Measurements from ENCODE around the gene CARNS1. TPM values are rescaled to one million over a fixed set of nuclear protein-coding genes. Genes with fewer than 3 reads are reported as not detected.
A peak's percentile ranks its signal among the peaks of the same experiment; 100 is the strongest.

CARNS1 gene
- total and polyA plus RNA-seq, 2 experiments from 2014 or later: 0.38 to 0.43 TPM

DNA sequence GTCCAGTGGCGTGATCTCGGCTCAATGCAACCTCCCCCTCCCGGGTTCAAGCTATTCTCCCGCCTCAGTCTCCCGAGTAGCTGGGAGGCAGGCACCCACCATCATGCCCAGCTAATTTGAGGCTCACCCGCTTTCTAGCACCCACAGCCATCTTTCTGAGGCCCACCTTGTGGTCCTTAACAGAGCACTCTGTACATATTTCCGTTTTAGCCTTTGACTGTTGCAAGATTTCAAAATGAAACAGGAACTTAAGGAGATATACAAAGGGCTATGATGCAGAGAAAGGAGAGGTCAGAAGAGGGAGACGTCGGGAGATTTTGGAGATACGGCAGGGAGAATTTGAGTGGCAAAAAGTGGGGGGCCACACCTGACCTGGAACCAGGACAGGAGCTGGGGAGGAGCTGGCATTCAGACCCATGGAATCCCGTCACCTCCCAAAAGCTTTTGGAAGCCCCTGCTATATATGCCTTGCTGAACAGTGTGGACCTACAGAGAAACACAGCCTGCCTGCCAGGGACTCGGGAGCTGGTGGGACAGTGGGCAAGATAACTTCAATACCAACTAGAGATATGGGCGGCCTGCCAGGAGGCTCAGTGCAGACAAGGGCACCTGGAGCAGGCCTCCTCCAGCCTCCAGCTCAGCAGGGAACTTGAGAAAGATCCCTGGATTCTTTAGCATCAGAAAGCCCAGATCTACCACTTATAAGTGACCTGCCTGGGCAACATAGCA lies 34.1 kb upstream of the CARNS1 start:
- in situ Hi-C loops (cut with MboI): no loop called here
- DNase-seq: no peak
- H3F3A ChIP-seq (ENCODE audit: insufficient read depth): 0 out of 2 replicates have a peak, but pooled peaks cover 7% of the 10 kb centered on the region
- H4K20me1 ChIP-seq (ENCODE audit: insufficient read depth): no peaks in the 10 kb centered on the region
- no peak overlapping the region for H3K9ac ChIP-seq
- H3K4me3 ChIP-seq: no peak overlapping the region
- no peak overlapping the region for H3K27ac ChIP-seq
- H2AFZ ChIP-seq: no peak overlapping the region
- no peaks in the 10 kb centered on the region for H3K27me3 ChIP-seq (replicated peaks; ENCODE audit: insufficient read depth)
- H3K4me1 ChIP-seq (ENCODE audit: insufficient read depth): peaks cover 43% of the 10 kb centered on the region
- H3K79me2 ChIP-seq (ENCODE audit: insufficient read depth): no peaks in the 10 kb centered on the region
- no peaks in the 10 kb centered on the region for H3K9me3 ChIP-seq (ENCODE audit: low read depth)
- no peak overlapping the region for H3K4me2 ChIP-seq (ENCODE audit: unreplicated experiment)
- no peak for TF ChIP-seq EZH2 (IDR thresholded peaks at IDR 0.05; ENCODE audit: insufficient read depth, poor library complexity, severe bottlenecking)
- no peak for TF ChIP-seq EZH2phosphoT487 (IDR thresholded peaks at IDR 0.05; ENCODE audit: insufficient read depth, low read depth)
- H3K9me2 ChIP-seq (ENCODE audit: insufficient read depth): no peaks in the 10 kb centered on the region
- WGBS, 2 experiments (ENCODE audit: low coverage in 1 of 2, low lambda C conversion rate in 2 of 2, missing lambda C conversion rate in 2 of 2): 88 to 93% methylated on average over 13 of the region's 13 CpGs
- no peaks in the 10 kb centered on the region for H3K36me3 ChIP-seq (ENCODE audit: low read depth)

DNA sequence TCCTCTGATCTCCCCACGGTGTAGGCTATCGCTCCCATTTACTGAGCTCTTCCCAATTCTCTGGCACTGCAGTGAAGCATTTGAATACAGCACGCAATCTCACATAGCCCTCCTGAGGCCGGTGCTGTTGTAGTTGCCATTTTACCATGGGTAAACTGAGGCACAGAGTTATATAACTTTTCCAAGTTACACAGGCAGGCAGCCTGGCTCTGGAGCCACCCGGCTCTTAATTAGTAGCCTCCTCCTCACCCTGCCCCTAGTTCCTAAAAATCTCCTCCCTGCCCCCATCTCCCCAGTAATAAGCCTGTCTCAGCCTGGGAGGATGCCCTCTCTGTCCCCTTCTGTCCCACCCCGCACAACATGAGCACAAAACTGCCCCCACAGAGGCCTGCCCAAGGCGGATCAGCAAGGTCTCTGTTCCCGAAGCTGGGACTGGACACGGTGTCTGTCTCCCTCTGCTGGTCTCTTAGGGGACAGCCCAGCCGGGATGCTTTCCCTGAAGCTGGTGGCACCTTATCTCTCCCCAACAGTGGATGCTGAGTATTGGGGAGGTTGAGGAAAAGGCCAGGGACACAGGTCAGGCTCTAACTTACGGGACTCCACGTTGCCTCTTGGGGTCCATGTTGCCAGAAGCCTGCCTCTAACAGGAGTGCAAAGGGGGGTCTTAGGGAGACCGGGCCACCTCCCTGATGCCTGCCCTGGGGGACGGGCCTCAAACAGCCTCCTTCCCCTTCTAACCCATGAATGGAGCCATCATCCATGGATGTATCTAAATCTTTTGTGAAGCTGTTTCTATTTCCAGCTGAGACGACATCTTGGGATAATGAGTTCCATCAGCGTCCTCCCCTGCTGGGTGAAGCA lies 33.0 kb upstream of the CARNS1 start:
- no peaks in the 10 kb centered on the region for H4K20me1 ChIP-seq (ENCODE audit: insufficient read depth)
- no peaks in the 10 kb centered on the region for H3K9me3 ChIP-seq (ENCODE audit: low read depth)
- H3F3A ChIP-seq (ENCODE audit: insufficient read depth): 0 out of 2 replicates have a peak, but pooled peaks cover 7% of the 10 kb centered on the region
- no peaks in the 10 kb centered on the region for H3K9me2 ChIP-seq (ENCODE audit: insufficient read depth)
- in situ Hi-C loops (cut with MboI): no loop called here
- H3K27ac ChIP-seq: no peak overlapping the region
- no peaks in the 10 kb centered on the region for H3K79me2 ChIP-seq (ENCODE audit: insufficient read depth)
- no peak overlapping the region for H2AFZ ChIP-seq
- no peaks in the 10 kb centered on the region for H3K36me3 ChIP-seq (ENCODE audit: low read depth)
- H3K4me1 ChIP-seq (ENCODE audit: insufficient read depth): peaks cover 41% of the 10 kb centered on the region
- peak; percentile 86 for DNase-seq
- H3K4me2 ChIP-seq (ENCODE audit: unreplicated experiment): no peak overlapping the region
- H3K27me3 ChIP-seq (replicated peaks; ENCODE audit: insufficient read depth): no peaks in the 10 kb centered on the region
- WGBS, 2 experiments (ENCODE audit: low coverage in 1 of 2, low lambda C conversion rate in 2 of 2, missing lambda C conversion rate in 2 of 2): 33% methylated on average over 16 of the region's 16 CpGs
- no peak overlapping the region for H3K9ac ChIP-seq
- no peak for TF ChIP-seq EZH2phosphoT487 (IDR thresholded peaks at IDR 0.05; ENCODE audit: insufficient read depth, low read depth)
- TF ChIP-seq EZH2 (IDR thresholded peaks at IDR 0.05; ENCODE audit: insufficient read depth, poor library complexity, severe bottlenecking): no peak
- no peak overlapping the region for H3K4me3 ChIP-seq

DNA sequence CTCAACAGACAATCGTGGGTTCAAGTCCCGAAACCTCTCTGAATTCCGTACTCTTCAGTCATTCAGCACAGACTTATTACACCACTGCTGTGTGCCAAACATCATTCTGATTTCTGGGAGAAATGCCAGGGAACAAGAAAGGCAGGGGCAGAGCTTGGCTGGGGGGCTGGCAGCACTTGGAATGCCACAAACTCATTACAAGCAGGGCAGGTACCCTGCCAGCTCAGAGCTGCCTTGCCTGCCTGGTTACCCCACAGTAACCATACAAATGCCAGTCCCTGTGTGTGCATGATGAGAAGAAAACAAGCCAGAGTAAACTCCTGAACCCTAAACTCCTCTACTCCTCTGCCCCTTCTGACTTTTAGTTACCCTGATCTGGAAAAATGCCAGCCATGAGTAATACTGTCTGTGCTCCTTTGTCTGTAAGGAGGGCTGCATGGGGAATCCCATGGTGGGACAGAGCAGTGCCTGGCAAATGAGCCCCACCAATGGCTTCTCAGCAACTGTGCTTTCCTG lies 30.6 kb upstream of the CARNS1 start:
- Histone ChIP-seq H2AFZ (no peak overlapping the region), H3K27me3 (replicated peaks; ENCODE audit: insufficient read depth) (no peaks in the 10 kb centered on the region), H3K4me2 (ENCODE audit: unreplicated experiment) (no peak overlapping the region)

DNA sequence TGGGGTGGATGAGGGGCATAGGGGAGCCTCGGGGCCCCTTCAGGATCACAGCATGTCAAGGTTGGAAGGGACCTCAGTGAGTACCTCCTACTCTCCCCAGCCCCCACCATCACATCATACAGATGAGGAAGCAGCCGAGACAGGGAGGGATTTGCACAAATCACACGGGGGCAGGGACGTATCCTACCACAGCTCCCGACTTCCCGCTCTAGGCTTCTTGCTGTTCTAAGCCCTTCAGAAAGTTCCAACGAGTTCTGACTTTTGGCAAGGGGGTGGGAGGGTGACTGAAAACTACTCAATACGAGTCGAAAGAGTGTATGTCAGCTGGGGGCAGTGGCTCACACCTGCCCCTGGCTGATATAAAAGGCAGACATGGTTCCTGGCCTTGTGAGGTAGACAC lies 28.4 kb upstream of the CARNS1 start:
- WGBS, 2 experiments (ENCODE audit: low coverage in 1 of 2, low lambda C conversion rate in 2 of 2, missing lambda C conversion rate in 2 of 2): 43% methylated on average over 9 of the region's 9 CpGs
- Histone ChIP-seq H3K79me2 (ENCODE audit: insufficient read depth) (peaks cover 16% of the 10 kb centered on the region), H3K36me3 (ENCODE audit: low read depth) (no peaks in the 10 kb centered on the region), H3K4me2 (ENCODE audit: unreplicated experiment) (no peak overlapping the region), H2AFZ (no peak overlapping the region), H3K4me1 (ENCODE audit: insufficient read depth) (peaks cover 14% of the 10 kb centered on the region), H4K20me1 (ENCODE audit: insufficient read depth) (no peaks in the 10 kb centered on the region), H3F3A (ENCODE audit: insufficient read depth) (0 out of 2 replicates have a peak, but pooled peaks cover 7% of the 10 kb centered on the region), H3K4me3 (no peak overlapping the region), H3K9me2 (ENCODE audit: insufficient read depth) (no peaks in the 10 kb centered on the region), H3K9me3 (ENCODE audit: low read depth) (no peaks in the 10 kb centered on the region), H3K27ac (no peak overlapping the region), H3K9ac (no peak overlapping the region), H3K27me3 (replicated peaks; ENCODE audit: insufficient read depth) (no peaks in the 10 kb centered on the region)
- TF ChIP-seq EZH2phosphoT487 (IDR thresholded peaks at IDR 0.05; ENCODE audit: insufficient read depth, low read depth) (no peak), EZH2 (IDR thresholded peaks at IDR 0.05; ENCODE audit: insufficient read depth, poor library complexity, severe bottlenecking) (no peak)
- no peak for DNase-seq
- in situ Hi-C loops (cut with MboI): no loop called here

More for the DNA sequence above, 30.6 kb upstream of the CARNS1 start:
- no peak for TF ChIP-seq EZH2 (IDR thresholded peaks at IDR 0.05; ENCODE audit: insufficient read depth, poor library complexity, severe bottlenecking)
- TF ChIP-seq EZH2phosphoT487 (IDR thresholded peaks at IDR 0.05; ENCODE audit: insufficient read depth, low read depth): no peak
- H3K27ac ChIP-seq: no peak overlapping the region
- H3K9ac ChIP-seq: no peak overlapping the region
- WGBS, 2 experiments (ENCODE audit: low coverage in 1 of 2, low lambda C conversion rate in 2 of 2, missing lambda C conversion rate in 2 of 2): 30 to 35% methylated on average over 3 of the region's 3 CpGs
- no peaks in the 10 kb centered on the region for H3K9me3 ChIP-seq (ENCODE audit: low read depth)
- 0 out of 2 replicates have a peak, but pooled peaks cover 3% of the 10 kb centered on the region for H3K79me2 ChIP-seq (ENCODE audit: insufficient read depth)
- H3K36me3 ChIP-seq (ENCODE audit: low read depth): no peaks in the 10 kb centered on the region
- H4K20me1 ChIP-seq (ENCODE audit: insufficient read depth): no peaks in the 10 kb centered on the region
- in situ Hi-C loops (cut with MboI): no loop called here
- H3F3A ChIP-seq (ENCODE audit: insufficient read depth): 0 out of 2 replicates have a peak, but pooled peaks cover 7% of the 10 kb centered on the region
- peak; percentile 68 for DNase-seq
- H3K4me1 ChIP-seq (ENCODE audit: insufficient read depth): peaks cover 20% of the 10 kb centered on the region
- H3K9me2 ChIP-seq (ENCODE audit: insufficient read depth): no peaks in the 10 kb centered on the region
- no peak overlapping the region for H3K4me3 ChIP-seq
